Activated T-cell treated with anti-CD3 and anti-CD28 coated beads, Interleukin-2, amount 50 U/mL, for 1 hour (primary cell): ENCODE results near the gene CORO7.
"Not testable (repeated sequence)": the region's sequence is repeated elsewhere in the genome, so short reads cannot be mapped to it uniquely, and the experiment has no call there.

Experiments
- DNase-seq: peaks from one replicate; pipeline ENCODE4 v3.0.0-alpha.2; 2020

The CORO7 gene

GRCh38 chr16:4349332-4349731, 67.1 kb downstream of the CORO7 start:
- no peak for DNase-seq

GRCh38 chr16:4347765-4348509, 68.5 kb downstream of the CORO7 start:
- DNase-seq = no peak

- DNase-seq = no peak
Measured at GRCh38 chr16:4347010-4347409, 69.4 kb downstream of the CORO7 start.

GRCh38 chr16:4345836-4346781, 70.3 kb downstream of the CORO7 start:
- no peak for DNase-seq

- DNase-seq = no peak
Measured at GRCh38 chr16:4344983-4345835, 71.2 kb downstream of the CORO7 start.

GRCh38 chr16:4344300-4344982, 72.0 kb downstream of the CORO7 start:
- DNase-seq = not testable (repeated sequence)

GRCh38 chr16:4342866-4343744, 73.3 kb downstream of the CORO7 start:
- DNase-seq = no peak

GRCh38 chr16:4341250-4341649, 75.1 kb downstream of the CORO7 start:
- DNase-seq = no peak

GRCh38 chr16:4340443-4340842, 76.0 kb downstream of the CORO7 start:
- DNase-seq = no peak

GRCh38 chr16:4339909-4340308, 76.5 kb downstream of the CORO7 start:
- DNase-seq = no peak

GRCh38 chr16:4339455-4339854, 76.9 kb downstream of the CORO7 start:
- DNase-seq = no peak

- DNase-seq = no peak
Measured at GRCh38 chr16:4338712-4339299, 77.6 kb downstream of the CORO7 start.

- DNase-seq = no peak
Measured at GRCh38 chr16:4338125-4338582, 78.2 kb downstream of the CORO7 start.

GRCh38 chr16:4337540-4338088, 78.8 kb downstream of the CORO7 start:
- DNase-seq = no peak

- DNase-seq = no peak
Measured at GRCh38 chr16:4336701-4337539, 79.5 kb downstream of the CORO7 start.

- DNase-seq = no peak
Measured at GRCh38 chr16:4334724-4335495, 81.5 kb downstream of the CORO7 start.

- not testable (repeated sequence) for DNase-seq
Measured at GRCh38 chr16:4333714-4334113, 82.7 kb downstream of the CORO7 start.

- no peak for DNase-seq
Measured at GRCh38 chr16:4333308-4333638, 83.1 kb downstream of the CORO7 start.
